Gastrocnemius medialis (tissue), 4 donors: ENCODE measurements around the gene SAMD11.

Experiments
- POLR2A ChIP-seq, 2 donors: fragments of 450-650 bp; IDR thresholded peaks; one replicate each; pipeline ENCODE4 v1.6.1; 2017; ENCODE audit warnings: antibody characterized with exemption in 2 of 2, mild to moderate bottlenecking in 2 of 2, moderate library complexity in 2 of 2
- TF ChIP-seq, protein P1 (sequence below), 5 experiments: fragments of 450-650 bp in 3 of 5; fragments of 200-600 bp in 2 of 5; sonication (generic) in 2 of 5; IDR thresholded peaks in 4 of 5; conservative IDR thresholded peaks in 1 of 5; 1 replicate in 4 of 5; 2 replicates in 1 of 5; pipeline ENCODE4 v1.5.1; 2016 to 2019; ENCODE audit warnings: antibody characterized with exemption in 5 of 5, mild to moderate bottlenecking in 3 of 5, moderate library complexity in 3 of 5

DNA sequence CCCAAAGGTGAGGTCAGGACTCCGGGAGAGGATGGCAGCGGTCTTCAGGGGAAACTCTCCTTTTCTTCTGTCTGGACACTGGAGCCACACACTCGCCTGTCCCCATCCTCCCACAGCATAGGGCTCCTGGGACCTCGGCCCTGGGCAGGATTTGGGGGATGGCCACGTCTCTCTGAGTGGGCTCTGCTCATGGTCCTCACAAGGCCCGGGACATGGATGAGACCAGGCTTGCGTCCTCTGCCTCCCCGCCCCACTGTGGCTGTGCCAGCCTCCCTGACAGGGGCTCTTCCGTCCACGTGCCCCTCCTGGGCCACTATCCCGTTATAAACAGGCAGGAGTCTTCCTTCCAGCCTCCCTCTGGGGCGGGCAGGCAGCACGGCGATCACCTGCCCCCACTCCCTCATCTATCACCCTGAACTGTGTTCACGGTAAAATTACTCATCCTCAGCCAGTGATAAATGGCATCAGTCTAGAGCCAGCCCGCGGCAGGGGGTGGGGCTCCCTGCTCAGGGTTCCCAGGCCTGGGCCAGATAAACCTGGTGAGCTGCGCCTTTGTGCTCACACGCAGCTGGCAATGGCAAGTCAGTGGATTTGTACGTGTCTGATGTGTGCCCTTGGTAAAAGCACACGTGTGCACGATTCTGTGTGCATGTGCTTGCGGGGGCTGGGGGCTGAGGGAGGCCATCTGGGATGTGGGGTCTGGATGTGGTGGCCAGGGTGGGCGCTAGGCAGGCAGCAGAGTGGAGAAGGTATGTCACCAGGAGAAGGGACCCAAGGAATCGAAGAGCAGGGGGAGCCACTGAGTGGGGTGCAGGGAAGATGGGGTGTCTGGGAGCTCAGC is 12.6 kb upstream of the SAMD11 start:
- TF ChIP-seq POLR2A (IDR thresholded peaks at IDR 0.05), result no peak
- TF ChIP-seq, protein P1, sequence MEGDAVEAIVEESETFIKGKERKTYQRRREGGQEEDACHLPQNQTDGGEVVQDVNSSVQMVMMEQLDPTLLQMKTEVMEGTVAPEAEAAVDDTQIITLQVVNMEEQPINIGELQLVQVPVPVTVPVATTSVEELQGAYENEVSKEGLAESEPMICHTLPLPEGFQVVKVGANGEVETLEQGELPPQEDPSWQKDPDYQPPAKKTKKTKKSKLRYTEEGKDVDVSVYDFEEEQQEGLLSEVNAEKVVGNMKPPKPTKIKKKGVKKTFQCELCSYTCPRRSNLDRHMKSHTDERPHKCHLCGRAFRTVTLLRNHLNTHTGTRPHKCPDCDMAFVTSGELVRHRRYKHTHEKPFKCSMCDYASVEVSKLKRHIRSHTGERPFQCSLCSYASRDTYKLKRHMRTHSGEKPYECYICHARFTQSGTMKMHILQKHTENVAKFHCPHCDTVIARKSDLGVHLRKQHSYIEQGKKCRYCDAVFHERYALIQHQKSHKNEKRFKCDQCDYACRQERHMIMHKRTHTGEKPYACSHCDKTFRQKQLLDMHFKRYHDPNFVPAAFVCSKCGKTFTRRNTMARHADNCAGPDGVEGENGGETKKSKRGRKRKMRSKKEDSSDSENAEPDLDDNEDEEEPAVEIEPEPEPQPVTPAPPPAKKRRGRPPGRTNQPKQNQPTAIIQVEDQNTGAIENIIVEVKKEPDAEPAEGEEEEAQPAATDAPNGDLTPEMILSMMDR (IDR thresholded peaks at IDR 0.05 in 4 of 5, conservative IDR thresholded peaks at IDR 0.05 in 1 of 5), result no peak
